IMR-90 (cell line): ENCODE data around the gene RANBP9. TPM values are rescaled to one million over a fixed set of nuclear protein-coding genes. Genes with fewer than 3 reads are reported as not detected.

Experiments
- ATAC-seq: fragments of 200-7000 bp; cut with Tn5 transposase; 2 replicates; pipeline ENCODE4 v1.9.1; 2020; ENCODE audit warnings: low read depth, mild to moderate bottlenecking, moderate library complexity
- BruUV-seq: library from RNA; stranded (reverse); fragments of 400-500 nt; replicated peaks from 2 replicates; lab custom pipeline; 2021; lab: Mats Ljungman, UMichigan
- CTCF ChIA-PET: fragments of 300-600 bp; formaldehyde crosslinking; extraction: SDS; loops from one replicate; lab custom pipeline; 2021; ENCODE audit warnings: antibody characterized with exemption; lab: Yijun Ruan, JAX
- POLR2A ChIA-PET: fragments of 300-600 bp; sonication (Branson Sonifier 250); formaldehyde crosslinking; loops from one replicate; lab custom pipeline; 2022; ENCODE audit warnings: antibody characterized with exemption; ENCODE audit not compliant: unreplicated experiment; lab: Charles Lee
- DNase-seq: peaks from one replicate; pipeline ENCODE4 v3.0.0; 2013
- H2AFZ ChIP-seq: replicated peaks from 2 replicates; pipeline ENCODE3; 2013; ENCODE audit warnings: low read length, mild to moderate bottlenecking; ENCODE audit not compliant: poor library complexity
- H2AK5ac ChIP-seq: 2 replicates; pipeline ENCODE4 v1.6.1; 2013; ENCODE audit warnings: low read depth, low read length, inconsistent platforms
- H2AK9ac ChIP-seq: replicated peaks from 2 replicates; pipeline ENCODE3; 2013; ENCODE audit warnings: mild to moderate bottlenecking, low read depth, low read length, moderate library complexity; ENCODE audit not compliant: poor library complexity
- H2BK120ac ChIP-seq: 2 replicates; pipeline ENCODE4 v1.6.1; 2013; ENCODE audit warnings: low read depth, low read length, inconsistent platforms
- H2BK15ac ChIP-seq: 3 replicates; pipeline ENCODE4 v1.6.1; 2013; ENCODE audit warnings: low read depth, low read length, inconsistent platforms
- H2BK20ac ChIP-seq: 2 replicates; pipeline ENCODE4 v1.6.1; 2013; ENCODE audit warnings: low read depth, mild to moderate bottlenecking, inconsistent platforms, low read length, moderate library complexity
- H2BK5ac ChIP-seq: 2 replicates; pipeline ENCODE4 v1.6.1; 2013; ENCODE audit warnings: mild to moderate bottlenecking, low read depth, low read length, inconsistent platforms; ENCODE audit not compliant: poor library complexity, severe bottlenecking
- H3K14ac ChIP-seq: replicated peaks from 2 replicates; pipeline ENCODE4 v1.6.1; 2013; ENCODE audit warnings: low read depth, low read length, inconsistent platforms
- H3K18ac ChIP-seq: 2 replicates; pipeline ENCODE4 v1.6.1; 2013; ENCODE audit warnings: low read depth, low read length, control low read depth
- H3K23ac ChIP-seq: 2 replicates; pipeline ENCODE4 v1.6.1; 2013; ENCODE audit warnings: low read depth, low read length, inconsistent platforms
- H3K27ac ChIP-seq: 2 replicates; pipeline ENCODE4 v1.5.1; 2013; ENCODE audit warnings: mild to moderate bottlenecking, control low read depth, low read length; ENCODE audit not compliant: insufficient read depth
- H3K27me3 ChIP-seq: 2 replicates; pipeline ENCODE4 v1.6.1; 2013; ENCODE audit warnings: low read length; ENCODE audit not compliant: control insufficient read depth, insufficient read depth
- H3K36me3 ChIP-seq: 2 replicates; pipeline ENCODE4 v1.6.1; 2013; ENCODE audit warnings: low read length, mixed read lengths; ENCODE audit not compliant: control insufficient read depth, insufficient read depth
- H3K4ac ChIP-seq: 2 replicates; pipeline ENCODE4 v1.6.1; 2013; ENCODE audit warnings: low read depth, low read length, inconsistent platforms
- H3K4me1 ChIP-seq: 2 replicates; pipeline ENCODE4 v1.6.1; 2013; ENCODE audit warnings: low read length, mixed read lengths; ENCODE audit not compliant: control insufficient read depth, insufficient read depth
- H3K4me2 ChIP-seq: 2 replicates; pipeline ENCODE4 v1.6.1; 2013; ENCODE audit warnings: low read depth, mild to moderate bottlenecking, control low read depth, low read length, moderate library complexity
- H3K4me3 ChIP-seq: 2 replicates; pipeline ENCODE4 v1.5.1; 2013; ENCODE audit warnings: low read depth, mild to moderate bottlenecking, control low read depth, low read length, moderate library complexity; ENCODE audit not compliant: insufficient read depth
- H3K56ac ChIP-seq: 2 replicates; pipeline ENCODE4 v1.6.1; 2013; ENCODE audit warnings: low read length, inconsistent platforms; ENCODE audit not compliant: insufficient read depth; ENCODE audit errors: extremely low read depth
- H3K79me1 ChIP-seq, 2 experiments: 2 replicates each; pipeline ENCODE4 v1.6.1; 2013; ENCODE audit warnings: low read length in 2 of 2, inconsistent platforms in 1 of 2, low read depth in 1 of 2
- H3K9ac ChIP-seq: 2 replicates; pipeline ENCODE4 v1.6.1; 2013; ENCODE audit warnings: low read depth, low read length, control low read depth
- H3K9me1 ChIP-seq: 2 replicates; pipeline ENCODE4 v1.6.1; 2013; ENCODE audit warnings: low read length, inconsistent platforms; ENCODE audit not compliant: insufficient read depth
- H3K9me3 ChIP-seq: 2 replicates; pipeline ENCODE4 v1.6.1; 2013; ENCODE audit warnings: low read length; ENCODE audit not compliant: control insufficient read depth, insufficient read depth
- H4K20me1 ChIP-seq: 2 replicates; pipeline ENCODE4 v1.6.1; 2013; ENCODE audit warnings: low read length, inconsistent platforms; ENCODE audit not compliant: insufficient read depth
- H4K5ac ChIP-seq: 2 replicates; pipeline ENCODE4 v1.6.1; 2013; ENCODE audit warnings: mild to moderate bottlenecking, low read depth, low read length, control low read depth
- H4K8ac ChIP-seq, 2 experiments: 2 replicates each; pipeline ENCODE4 v1.6.1; 2013; ENCODE audit warnings: low read depth in 2 of 2, low read length in 2 of 2, control low read depth in 1 of 2, inconsistent platforms in 1 of 2
- H4K91ac ChIP-seq: 2 replicates; pipeline ENCODE4 v1.6.1; 2013; ENCODE audit warnings: low read depth, low read length, inconsistent platforms; ENCODE audit not compliant: insufficient read depth
- BHLHE40 ChIP-seq: fragments of 150-350 bp; IDR thresholded peaks from 2 replicates; pipeline ENCODE4 v1.6.1; 2016; ENCODE audit warnings: mild to moderate bottlenecking, low read depth, low read length
- CEBPB ChIP-seq: IDR thresholded peaks from 2 replicates; pipeline ENCODE4 v1.6.1; 2012; ENCODE audit warnings: low read depth, low read length, improper control_type of control experiment
- CTCF ChIP-seq: conservative IDR thresholded peaks from 2 replicates; pipeline ENCODE4 v1.5.1; 2012; ENCODE audit warnings: mild to moderate bottlenecking, low read depth, low read length, improper control_type of control experiment
- ELK1 ChIP-seq: fragments of 150-350 bp; IDR thresholded peaks from 2 replicates; pipeline ENCODE4 v1.6.1; 2016; ENCODE audit warnings: low read depth, mild to moderate bottlenecking, low read length, moderate library complexity, borderline replicate concordance
- FOS ChIP-seq: fragments of 150-350 bp; IDR thresholded peaks from 2 replicates; pipeline ENCODE4 v1.6.1; 2016; ENCODE audit warnings: low read depth, low read length
- MAFK ChIP-seq: IDR thresholded peaks from 2 replicates; pipeline ENCODE4 v1.6.1; 2012; ENCODE audit warnings: low read depth, low read length, improper control_type of control experiment
- MAZ ChIP-seq: IDR thresholded peaks from 2 replicates; pipeline ENCODE4 v1.6.1; 2012; ENCODE audit warnings: low read depth, mild to moderate bottlenecking, low read length, improper control_type of control experiment, moderate library complexity, borderline replicate concordance
- MXI1 ChIP-seq: IDR thresholded peaks from 2 replicates; pipeline ENCODE4 v1.6.1; 2012; ENCODE audit warnings: low read depth, mild to moderate bottlenecking, low read length, moderate library complexity, borderline replicate concordance
- NFE2L2 ChIP-seq: fragments of 150-350 bp; IDR thresholded peaks from 2 replicates; pipeline ENCODE4 v1.6.1; 2016; ENCODE audit warnings: low read depth, mild to moderate bottlenecking, low read length
- POLR2A ChIP-seq: IDR thresholded peaks from 2 replicates; pipeline ENCODE4 v1.6.1; 2012; ENCODE audit warnings: mild to moderate bottlenecking, low read depth, low read length
- RAD21 ChIP-seq: IDR thresholded peaks from 2 replicates; pipeline ENCODE4 v1.6.1; 2012; ENCODE audit warnings: low read length, improper control_type of control experiment
- RCOR1 ChIP-seq: IDR thresholded peaks from 2 replicates; pipeline ENCODE4 v1.6.1; 2012; ENCODE audit warnings: mild to moderate bottlenecking, low read length, improper control_type of control experiment; ENCODE audit not compliant: insufficient replicate concordance
- RFX5 ChIP-seq: IDR thresholded peaks from 2 replicates; pipeline ENCODE4 v1.8.0; 2012; ENCODE audit warnings: low read depth, mild to moderate bottlenecking, low read length, moderate library complexity
- SMC3 ChIP-seq: fragments of 150-350 bp; IDR thresholded peaks from 2 replicates; pipeline ENCODE4 v1.6.1; 2016; ENCODE audit warnings: low read depth, mild to moderate bottlenecking, antibody characterized with exemption, low read length, moderate library complexity
- WGBS, 2 experiments: methylation state at CpG; one replicate each; pipeline versions ENCODE4 v1.1.5 to v1.1.7; 2013; ENCODE audit warnings: missing lambda C conversion rate in 2 of 2; ENCODE audit not compliant: insufficient read length in 1 of 2; ENCODE audit errors: extremely low coverage in 2 of 2; 5-methylcytosine and 5-hydroxymethylcytosine counted together
- dilution Hi-C: fragments of 300-500 bp; cut with HindIII; formaldehyde crosslinking; loops from one replicate; pipeline ENCODE4 v1.14.3; 2018; ENCODE audit warnings: low sequenced_read_pairs; ENCODE audit not compliant: unreplicated experiment
- in situ Hi-C: fragments of 300-500 bp; cut with MboI; formaldehyde crosslinking; loops from 3 replicates; pipeline ENCODE4 v1.14.3; 2019; ENCODE audit warnings: low sequenced_read_pairs, inconsistent platforms, mixed read lengths
- intact Hi-C: fragments of 100-400 bp; cut with micrococcal nuclease; formaldehyde crosslinking; loops from 2 replicates; pipeline ENCODE4 v1.10.0; 2022
- polyA plus RNA-seq, 3 experiments: library from polyadenylated mRNA; depleted of rRNA; stranded (reverse); fragments of >200 nt; gene quantifications; 2 replicates each; pipeline ENCODE4 v1.2.3, GENCODE V29; 2012; ENCODE audit warnings: low replicate concordance in 1 of 3
- total RNA-seq: library from RNA; depleted of rRNA; stranded (reverse); fragments of >200 nt; gene quantifications from 2 replicates; pipeline ENCODE4 v1.2.3, GENCODE V29; 2012

The RANBP9 gene
- total and polyA plus RNA-seq, 2 of the 4 experiments (the other 2 are of a cell fraction): 17.7 to 27.8 TPM

GRCh38 chr6:13586603-13587542 is 124.8 kb downstream of the RANBP9 start:
- ChIA-PET POLR2A (no interaction called here), CTCF (interaction anchor here (1.0 kb wide), 1 partner anchor 12 kb away, joined by 6 read pairs; the partner anchor contains the start of gene SIRT5)
- Histone ChIP-seq H3K18ac (no peak overlapping the region), H3K4ac (peak overlapping the region; percentile 70; the same call in 1 of the 2 replicates), H3K4me2 (no peak overlapping the region), H2AK5ac (peak overlapping the region; percentile 86), H2BK120ac (peak overlapping the region; percentile 52; the same call in 1 of the 2 replicates), H3K9ac (no peak overlapping the region), H3K36me3 (peaks cover 9% of the 10 kb centered on the region), H3K9me1 (peaks cover 9% of the 10 kb centered on the region), H4K91ac (peak overlapping the region; percentile 74), H2BK5ac (no peak overlapping the region), H3K4me1 (peaks cover 16% of the 10 kb centered on the region), H3K9me3 (no peaks in the 10 kb centered on the region), H3K56ac (no peak overlapping the region), H2AFZ (peak overlapping the region; percentile 25), H4K5ac (peak overlapping the region; percentile 7; the same call in 1 of the 2 replicates), H3K27me3 (no peaks in the 10 kb centered on the region), H2AK9ac (peak overlapping the region; percentile 92), H4K8ac (peak overlapping the region; percentile 36 to 55; a peak in 3 of 4 replicates), H3K4me3 (no peak overlapping the region), H3K27ac (peak overlapping the region; percentile 12; the same call in 1 of the 2 replicates), H4K20me1 (no peaks in the 10 kb centered on the region; the same call in 1 of the 2 replicates), H2BK20ac (peak overlapping the region; percentile 8), H3K79me1 (peaks cover 0 to 11% of the 10 kb centered on the region in 2 experiments; a peak in 2 of 4 replicates), H3K14ac (peak overlapping the region; percentile 65), H2BK15ac (no peak overlapping the region; the same call in 2 of the 3 replicates), H3K23ac (peak overlapping the region; percentile 60; the same call in 1 of the 2 replicates)
- intact Hi-C loops (no loop called here), dilution Hi-C loops (no loop called here), in situ Hi-C loops (no loop called here)
- DNase-seq (peak; percentile 55), ATAC-seq (peak; percentile 83)
- BruUV-seq: no TSS peak
- 80% methylated on average over 1 of the region's 7 CpGs; no CpG with 5 or more reads in 1 of the 2 experiments for WGBS, 2 experiments
- TF ChIP-seq CTCF (no peak), MAFK (no peak), POLR2A (no peak), RAD21 (no peak), BHLHE40 (no peak), MXI1 (no peak), FOS (no peak), MAZ (no peak), CEBPB (no peak), ELK1 (no peak), RCOR1 (no peak), NFE2L2 (no peak), SMC3 (no peak), RFX5 (no peak)
